HG03354 (cell line): ENCODE measurements around the gene RPGRIP1.
"Not testable (repeated sequence)": the region's sequence is repeated elsewhere in the genome, so short reads cannot be mapped to it uniquely, and the experiment has no call there.

ENCODE experiments used
- ATAC-seq: cut with Tn5 transposase; IDR thresholded peaks from one replicate; pipeline ENCODE4 v1.9.1; 2021; ENCODE audit warnings: mild to moderate bottlenecking; ENCODE audit not compliant: unreplicated experiment, poor library complexity, severe bottlenecking

RPGRIP1 gene

DNA sequence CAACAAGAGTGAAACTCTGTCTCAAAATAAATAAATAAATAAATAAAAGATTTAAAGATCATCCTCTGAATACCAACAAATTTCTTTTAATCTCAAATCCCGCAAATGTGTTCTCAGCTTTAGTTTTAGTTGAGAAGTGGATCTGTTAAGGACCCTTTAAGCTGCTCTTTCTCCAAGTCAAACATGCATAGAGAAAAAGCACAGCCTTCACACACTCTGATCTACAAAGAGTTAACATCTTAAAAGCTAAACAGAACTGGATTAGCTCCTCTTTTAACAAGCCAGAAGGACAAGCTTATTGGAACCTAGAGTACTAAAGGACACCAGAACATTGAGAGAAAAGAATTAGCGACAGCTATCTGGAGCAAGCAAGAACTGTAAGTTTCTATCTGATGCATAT, at the start of gene RPGRIP1:
RPGRIP1 (plus strand) TSS at position 301 of the 400 bp plus-strand sequence. CDS start 7,894 bp downstream, outside the sequence.
- ATAC-seq = no peak

DNA sequence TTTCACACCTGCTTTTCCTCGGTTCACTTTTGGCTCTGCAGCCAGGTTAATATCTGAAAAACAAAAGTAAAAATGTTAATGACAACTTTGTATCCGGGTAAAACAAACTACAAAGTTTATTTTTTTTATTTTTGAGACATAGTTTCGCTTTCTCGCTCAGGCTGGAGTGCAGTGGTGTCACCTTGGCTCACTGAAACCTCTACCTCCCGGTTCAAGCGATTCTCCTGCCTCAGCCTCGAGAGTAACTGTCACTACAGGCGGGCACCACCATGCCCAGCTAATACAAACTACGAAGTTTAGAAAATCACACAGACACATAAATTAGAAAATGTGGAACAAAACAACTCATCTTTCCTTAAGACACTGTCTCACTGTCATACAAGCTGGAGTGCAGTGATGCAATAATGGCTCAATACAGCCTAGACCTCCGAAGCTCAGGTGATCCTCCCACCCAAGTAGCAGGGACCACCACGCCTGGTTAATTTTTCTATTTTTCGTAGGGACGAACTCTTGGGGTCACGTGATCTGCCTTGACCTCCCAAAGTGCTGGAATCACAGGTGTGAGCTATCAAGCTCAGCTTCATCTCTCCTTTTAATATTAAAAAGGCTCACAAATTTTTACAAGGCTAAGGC, 48.7 kb upstream of the RPGRIP1 start:
- no peak for ATAC-seq

DNA sequence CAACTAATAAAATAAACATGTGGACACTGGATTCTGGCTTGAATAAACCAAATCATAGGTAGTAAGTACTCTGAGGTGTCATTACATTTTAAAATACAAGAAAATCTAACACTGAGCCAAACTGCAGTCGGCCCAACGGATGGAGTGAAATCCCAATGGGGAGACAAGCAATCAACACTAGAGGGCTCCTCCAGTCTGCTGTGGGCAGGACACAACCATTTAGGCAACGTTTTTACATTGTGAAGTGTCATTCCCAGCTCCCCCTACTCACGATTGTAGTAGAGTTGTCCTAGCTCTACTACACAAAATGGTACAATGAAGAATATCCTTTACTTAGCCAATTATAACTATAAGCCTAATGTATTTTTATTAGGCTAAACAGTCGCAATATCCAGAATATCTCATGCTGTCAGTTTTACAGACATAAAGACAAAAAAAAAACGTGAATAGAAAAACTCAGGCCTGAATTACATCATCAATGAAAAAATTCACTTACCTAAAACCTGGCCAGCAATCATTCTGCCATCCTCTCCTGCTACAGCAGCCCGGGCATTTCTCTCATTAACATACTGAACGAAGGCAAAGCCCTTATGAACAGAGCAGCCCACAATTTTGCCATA, 46.3 kb upstream of the RPGRIP1 start:
- no peak for ATAC-seq

DNA sequence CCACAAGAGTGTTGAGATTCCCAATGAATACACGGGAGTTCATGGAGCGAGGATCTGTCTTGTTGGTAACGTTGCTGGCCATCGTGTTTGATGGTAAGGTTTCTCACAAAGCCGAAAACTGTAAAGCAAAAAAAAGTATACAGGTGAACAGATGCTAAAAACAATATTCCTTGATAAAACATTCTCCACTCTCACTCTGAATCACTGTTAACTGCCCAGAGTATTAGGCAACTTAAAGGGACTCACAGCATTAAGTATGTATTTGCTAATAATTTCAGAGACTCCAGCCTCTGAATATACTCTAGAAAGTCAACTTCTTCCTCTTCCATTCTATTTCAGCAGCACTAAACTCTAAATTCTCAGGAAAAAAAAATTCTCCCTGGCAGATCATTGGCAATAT, 45.8 kb upstream of the RPGRIP1 start:
- ATAC-seq = no peak

DNA sequence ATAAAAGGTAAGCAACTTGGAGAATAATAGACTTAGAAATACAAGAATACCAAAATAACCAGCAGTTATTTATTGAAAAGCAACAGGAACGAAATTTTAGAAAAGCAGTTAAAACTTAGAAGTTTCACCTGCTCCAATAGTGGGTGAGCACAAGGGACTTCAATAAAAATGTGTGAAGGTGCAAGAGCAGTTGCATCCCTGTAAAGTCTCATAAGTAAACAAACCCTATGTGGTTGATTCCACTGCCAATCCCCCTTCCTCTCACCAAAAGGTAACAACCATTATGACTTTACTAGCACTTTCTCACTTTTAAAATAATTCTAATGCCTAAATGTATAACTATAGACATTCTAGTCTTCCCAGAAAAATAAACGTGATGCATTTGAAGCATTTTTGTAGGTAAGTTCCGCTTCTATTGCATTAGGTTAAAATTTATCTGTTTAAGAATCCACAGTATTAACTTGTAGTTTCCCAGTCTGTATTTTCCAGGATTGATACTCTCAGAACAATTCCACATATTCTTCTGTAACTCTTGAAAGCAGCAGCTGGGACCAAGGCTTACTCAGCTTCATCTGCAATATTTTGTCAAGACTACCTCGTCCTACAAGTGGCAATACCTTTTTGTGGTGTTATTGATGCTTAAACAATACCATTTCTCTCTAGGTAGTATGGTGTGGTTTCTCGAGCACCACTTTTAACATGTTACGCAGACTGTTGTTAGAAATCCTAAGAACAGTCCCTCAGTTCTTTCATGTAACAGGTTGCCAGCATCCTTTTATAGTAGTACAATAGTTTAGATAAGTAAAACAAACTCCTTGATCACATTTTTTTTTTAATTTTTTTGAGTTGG, 42.7 kb upstream of the RPGRIP1 start:
- no peak for ATAC-seq

DNA sequence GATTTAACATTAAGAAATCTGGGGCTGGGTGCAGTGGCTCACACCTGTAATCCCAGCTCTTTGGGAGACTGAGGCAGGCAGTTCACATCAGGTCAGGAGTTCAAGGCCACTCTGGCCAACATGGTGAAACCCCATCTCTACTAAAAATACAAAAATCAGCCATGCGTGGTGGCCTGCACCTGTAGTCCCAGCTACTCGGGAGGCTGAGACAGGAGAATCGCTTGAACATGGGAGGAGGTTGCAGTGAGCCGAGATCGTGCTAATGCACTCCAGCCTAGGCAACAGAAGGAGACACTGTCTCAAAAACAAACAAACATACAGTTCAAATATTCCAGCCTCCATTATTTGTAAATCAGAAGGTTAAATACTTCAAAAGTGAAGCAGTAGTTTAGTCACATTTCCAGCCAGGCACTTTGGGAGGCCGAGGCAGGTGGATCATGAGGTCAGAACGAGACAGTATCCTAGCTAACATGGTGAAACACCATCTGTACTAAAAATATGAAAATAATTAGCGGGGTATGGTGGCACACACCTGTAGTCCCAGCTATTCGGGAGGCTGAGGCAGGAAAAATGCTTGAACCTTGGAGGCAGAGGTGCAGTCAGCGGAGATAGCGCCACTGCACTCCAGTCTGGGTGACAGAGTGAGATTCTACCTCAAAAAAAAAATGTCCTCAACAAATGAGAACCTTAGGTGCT, 40.9 kb upstream of the RPGRIP1 start:
- no peak for ATAC-seq

DNA sequence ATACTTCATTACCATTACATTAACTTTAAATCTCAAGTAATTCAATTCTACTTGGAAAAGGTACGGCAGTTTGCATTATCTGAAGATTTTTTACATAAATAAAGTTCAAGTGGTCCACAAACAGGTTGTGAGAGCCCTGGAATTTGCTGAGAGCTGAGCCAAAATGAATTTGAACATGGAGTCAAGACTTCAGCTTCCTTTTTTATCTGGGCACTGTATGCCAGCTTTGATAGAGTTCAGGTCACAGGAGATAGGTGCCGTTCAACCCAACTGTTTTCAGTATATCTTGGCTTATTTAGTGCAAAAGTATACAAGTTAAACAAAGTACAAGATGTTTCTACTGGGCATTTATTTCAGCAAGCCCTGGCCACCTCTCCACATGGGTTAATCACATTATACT, 39.5 kb upstream of the RPGRIP1 start:
- ATAC-seq = no peak

DNA sequence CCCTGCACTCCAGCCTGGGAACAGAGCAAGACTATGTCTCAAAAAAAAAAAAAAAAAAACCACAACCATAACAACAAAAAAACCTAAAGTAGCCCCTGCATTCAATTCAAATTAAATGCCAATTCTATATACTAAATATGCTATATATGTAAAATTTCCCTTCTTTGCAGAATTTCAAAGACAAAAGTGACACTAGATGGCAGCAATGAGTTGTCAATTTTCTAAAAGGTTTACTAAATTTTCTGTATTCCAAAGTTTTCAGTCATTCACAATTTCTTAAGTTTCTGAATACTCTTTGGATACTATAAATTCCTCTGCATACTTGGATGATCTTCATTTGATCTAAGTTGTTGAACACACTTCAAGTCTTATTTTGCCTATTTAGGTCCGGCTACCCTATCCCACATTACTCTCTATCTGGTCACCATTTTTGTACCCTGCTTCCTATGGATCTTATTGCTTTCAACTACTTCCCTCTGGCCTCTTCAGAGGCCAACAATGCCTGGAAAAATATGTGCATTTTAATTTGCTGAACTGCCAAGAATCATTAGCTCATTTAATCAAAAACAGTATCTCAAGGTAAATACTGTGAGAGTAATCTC, 38.6 kb upstream of the RPGRIP1 start:
- ATAC-seq = no peak

DNA sequence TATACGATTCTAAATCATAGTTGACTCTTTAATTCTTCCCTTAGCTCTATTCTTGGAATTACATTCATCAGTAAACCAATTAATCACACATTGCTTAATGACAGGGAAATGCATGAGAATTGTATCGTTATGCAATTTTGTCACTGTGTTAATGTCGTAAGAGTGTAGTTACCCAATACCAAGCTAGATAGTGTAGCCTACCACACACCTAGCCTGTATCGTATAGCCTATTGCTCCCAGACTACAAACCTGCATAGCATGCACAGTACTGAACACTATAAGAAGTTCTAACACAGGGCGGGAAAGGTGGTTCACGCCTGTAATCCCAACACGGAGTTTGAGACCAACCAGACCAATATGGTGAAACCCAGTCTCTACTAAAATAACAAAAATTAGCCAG, 35.3 kb upstream of the RPGRIP1 start:
- ATAC-seq = no peak

DNA sequence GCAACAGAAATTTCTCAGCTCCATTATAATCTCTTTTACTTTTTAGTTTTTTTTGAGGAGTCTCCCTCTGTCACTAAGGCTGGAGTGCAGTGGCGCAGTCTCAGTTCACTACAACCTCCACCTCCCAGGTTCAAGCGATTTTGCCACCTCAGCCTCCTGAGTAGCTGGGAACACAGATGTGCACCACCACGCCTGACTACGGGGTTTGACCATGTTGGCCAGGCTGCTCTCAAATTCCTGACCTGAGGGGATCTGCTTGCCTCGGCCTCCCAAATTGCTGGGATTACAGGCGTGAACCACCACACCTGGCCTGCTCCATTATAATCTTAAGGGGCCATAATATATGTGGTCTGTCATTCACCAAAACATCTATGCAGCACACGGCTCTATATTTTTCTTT, 34.1 kb upstream of the RPGRIP1 start:
- ATAC-seq = no peak

DNA sequence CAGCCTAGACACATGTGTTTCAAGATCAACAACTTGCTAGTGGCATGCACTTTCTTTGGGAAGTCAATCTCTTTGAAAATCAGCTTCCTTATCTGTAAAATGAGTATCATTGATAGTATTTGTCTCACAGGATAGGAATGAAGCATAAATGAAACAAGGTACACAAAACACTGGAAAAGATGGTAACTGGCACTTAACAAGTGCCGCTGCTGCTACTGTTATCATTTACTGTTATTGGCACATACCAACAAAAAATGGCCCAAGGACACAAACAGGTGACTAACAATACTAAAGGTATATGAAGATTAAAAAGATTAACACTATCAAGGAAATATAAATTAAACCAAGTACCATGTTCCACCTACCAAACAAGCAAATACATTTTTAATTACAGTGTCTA, 31.5 kb upstream of the RPGRIP1 start:
- ATAC-seq = no peak

DNA sequence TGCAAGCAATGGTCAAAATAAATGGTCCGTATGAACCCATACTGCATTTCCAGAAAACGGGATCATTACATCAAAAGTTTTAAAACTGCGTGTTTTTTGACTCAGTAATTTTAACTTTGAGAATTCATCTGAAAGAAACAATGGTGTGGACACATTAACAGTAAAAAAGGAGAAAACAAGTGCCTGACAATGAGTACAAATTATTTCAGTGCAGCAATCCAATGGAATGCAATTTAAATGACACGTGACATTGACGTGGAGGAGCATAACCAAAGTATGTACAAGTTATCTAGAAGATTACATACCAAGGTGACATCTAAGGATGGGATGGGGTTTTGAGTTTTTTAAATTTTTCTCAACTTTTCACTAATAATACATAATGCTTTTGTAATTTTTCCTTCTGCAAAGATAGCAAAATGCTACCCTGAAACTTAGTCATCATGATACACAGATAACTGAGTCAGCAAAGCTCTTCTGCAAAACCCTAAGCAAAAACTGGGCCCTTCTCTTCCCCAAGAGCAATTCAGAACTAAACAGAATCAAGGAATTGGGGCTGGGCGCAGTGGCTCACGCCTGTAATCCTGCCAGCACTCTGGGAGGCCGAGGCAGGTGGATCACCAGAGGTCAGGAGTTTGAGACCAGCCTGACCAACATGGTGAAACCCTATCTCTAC, 31.0 kb upstream of the RPGRIP1 start:
- ATAC-seq = no peak

DNA sequence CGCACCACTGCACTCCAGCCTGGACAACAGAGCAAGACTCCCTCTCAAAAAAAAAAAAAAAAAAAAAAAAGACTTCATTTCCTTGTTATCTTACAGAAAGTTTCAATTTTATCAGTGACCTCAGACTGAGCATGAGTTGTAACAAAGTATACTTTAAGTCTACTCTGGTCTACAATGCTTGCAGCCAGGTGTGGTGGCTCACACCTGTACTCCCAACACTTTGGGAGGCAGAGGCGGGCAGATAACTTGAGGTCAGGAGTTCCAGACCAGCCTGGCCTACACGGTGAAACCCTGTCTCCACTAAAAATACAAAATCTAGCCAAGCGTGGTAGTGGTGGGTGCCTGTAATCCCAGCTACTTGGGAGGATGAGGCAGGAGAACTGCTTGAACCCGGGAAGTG, 28.7 kb upstream of the RPGRIP1 start:
- ATAC-seq = no peak

DNA sequence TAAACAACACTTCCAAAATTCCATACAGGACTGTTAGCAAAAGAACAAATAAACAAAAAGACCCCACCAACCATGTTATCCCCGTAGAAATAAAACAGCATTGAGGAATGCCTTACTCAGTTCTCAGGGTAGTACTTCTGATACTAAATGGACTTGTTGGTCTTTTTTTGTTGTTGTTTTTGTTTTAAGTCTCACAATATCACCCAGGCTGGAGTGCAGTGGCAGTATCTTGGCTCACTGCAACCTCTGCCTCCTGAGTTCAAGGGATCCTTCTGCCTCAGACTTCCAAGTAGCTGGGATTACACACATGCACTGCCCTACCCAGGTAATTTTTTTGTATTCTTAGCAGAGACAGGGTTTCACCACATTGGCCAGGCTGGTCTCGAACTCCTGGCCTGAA, 27.7 kb upstream of the RPGRIP1 start:
- no peak for ATAC-seq

DNA sequence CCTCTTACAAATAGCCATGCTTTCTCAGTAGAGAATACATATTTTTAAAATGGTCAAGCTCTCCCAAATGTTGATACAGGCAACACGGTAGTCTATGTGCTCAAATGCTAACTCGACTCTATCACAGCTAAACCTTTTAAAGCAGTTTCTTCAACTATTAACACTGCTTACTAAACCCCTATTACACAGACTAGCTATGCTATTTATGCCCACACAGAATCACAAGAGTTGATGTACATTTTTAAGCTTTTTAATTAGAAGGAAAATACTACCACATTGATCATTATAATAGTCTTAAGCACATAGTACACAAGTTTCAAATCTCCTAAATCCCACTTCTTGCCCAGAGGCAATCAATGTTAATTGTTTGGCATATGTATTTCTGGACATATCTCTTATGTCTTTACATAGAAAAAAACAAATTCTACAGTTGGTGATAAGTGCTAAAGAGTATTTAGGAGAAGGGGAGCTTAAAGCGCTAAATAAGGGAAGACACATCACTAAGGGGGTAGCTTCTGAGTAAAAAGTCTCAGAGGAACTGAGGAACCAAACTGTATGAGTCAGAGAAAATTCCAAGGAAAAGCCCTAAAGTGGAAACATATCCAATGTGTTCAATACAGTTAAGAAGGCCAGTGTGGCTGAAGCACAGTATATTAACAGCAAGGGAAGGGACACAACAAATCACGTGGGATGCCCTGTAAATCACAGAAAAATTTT, 24.3 kb upstream of the RPGRIP1 start:
- ATAC-seq = no peak

DNA sequence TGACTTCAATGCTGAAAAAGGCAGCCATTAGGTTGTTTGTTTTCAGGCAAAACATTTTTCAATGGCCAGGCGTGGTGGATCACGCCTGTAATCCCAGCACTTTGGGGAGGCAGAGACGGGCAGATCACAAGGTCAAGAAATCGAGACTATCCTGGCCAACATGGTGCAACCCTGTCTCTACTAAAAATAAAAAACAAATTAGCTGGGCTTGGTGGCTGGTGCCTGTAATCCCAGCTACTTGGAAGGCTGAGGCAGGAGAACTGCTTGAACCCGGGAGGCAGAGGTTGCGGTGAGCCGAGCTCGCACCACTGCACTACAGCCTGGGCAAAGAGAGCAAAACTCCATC, 23.8 kb upstream of the RPGRIP1 start:
- ATAC-seq = not testable (repeated sequence)

DNA sequence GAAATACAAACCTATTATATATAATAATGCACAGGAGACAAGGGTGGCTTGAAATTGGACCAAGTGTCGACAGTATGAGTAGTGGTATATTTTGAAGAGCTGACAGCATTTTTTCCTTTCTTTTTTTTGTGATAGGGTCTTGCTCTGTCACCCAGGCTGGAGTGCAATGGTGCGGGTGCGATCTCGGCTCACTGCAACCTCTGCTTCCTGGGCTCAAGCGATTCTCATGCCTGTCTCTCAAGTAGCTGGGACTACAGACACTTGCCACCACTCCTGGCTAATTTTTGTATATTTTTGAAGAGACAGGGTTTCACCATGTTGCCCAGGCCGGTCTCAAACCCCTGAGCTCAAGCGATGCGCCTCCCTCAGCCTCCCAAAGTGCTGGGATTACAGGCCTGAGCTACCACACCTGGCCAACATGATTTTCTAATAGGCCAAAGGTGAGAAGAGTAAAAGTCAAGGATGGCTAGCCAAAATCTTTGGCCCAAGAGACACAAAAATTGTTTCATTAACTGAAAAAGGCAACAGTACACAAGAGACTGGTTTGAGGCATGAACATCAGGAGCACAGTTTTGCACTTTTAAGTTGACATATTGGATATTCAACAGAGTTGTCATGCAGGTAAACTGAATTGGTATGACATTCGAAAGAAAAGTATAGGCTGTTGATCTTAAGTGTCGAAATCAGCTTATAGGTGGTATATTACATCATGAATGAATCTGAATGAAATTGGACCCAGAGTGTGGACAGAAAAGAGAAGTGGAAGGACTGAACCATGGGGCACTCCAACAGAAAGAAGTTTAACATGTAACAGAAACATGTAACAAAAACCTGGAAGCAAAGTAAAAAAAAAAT, 23.1 kb upstream of the RPGRIP1 start:
- no peak for ATAC-seq

DNA sequence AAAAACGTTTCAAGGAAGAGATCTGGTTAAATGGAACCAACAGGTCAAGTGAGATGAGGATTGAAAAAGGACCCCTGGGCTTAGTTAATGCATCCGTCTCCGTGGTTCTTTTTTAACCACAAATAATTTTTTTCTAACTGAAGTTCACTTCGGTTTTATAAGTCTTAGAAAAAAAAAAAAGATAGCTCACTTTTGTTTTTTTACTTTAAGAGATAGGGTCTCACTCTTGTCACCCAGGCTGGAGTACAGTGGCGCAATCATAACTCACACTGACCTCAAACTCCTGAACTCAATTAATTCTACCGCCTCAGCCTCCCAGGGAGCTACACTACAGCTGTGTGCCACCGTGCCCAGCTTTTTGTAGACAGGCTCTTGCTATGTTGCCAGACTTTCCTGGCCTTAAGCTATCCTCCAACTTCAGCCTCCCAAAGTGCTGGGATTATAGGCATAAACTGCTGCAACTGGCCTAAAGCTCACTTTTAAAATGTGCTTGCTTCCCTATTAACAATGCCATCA, 22.4 kb upstream of the RPGRIP1 start:
- ATAC-seq = no peak
